GM23338 (cell line): ENCODE data around the gene MCU. TPM values are rescaled to one million over a fixed set of nuclear protein-coding genes. Genes with fewer than 3 reads are reported as not detected.

ENCODE experiments used
- ATAC-seq: fragments of 200-7000 bp; cut with Tn5 transposase; 3 replicates; pipeline ENCODE4 v1.9.1; 2020
- DNase-seq: peaks from one replicate; pipeline ENCODE4 v3.0.0-alpha.2; 2015; ENCODE audit warnings: low spot score
- H2AFZ ChIP-seq: fragments of 200-600 bp; sonication (generic); 2 replicates; pipeline ENCODE4 v1.8.0; 2016; ENCODE audit warnings: antibody characterized with exemption, mild to moderate bottlenecking, moderate library complexity
- H3F3A ChIP-seq: fragments of 200-600 bp; sonication (generic); replicated peaks from 2 replicates; pipeline ENCODE4 v1.8.0; 2017; ENCODE audit warnings: antibody characterized with exemption, mixed run types, low read depth
- H3K27ac ChIP-seq: fragments of 200-600 bp; sonication (generic); 2 replicates; pipeline ENCODE4 v1.6.1; 2016; ENCODE audit warnings: low read depth
- H3K27me3 ChIP-seq: fragments of 200-600 bp; sonication (generic); 2 replicates; pipeline ENCODE4 v1.8.0; 2016; ENCODE audit warnings: mild to moderate bottlenecking, mixed run types, moderate library complexity; ENCODE audit not compliant: insufficient read depth
- H3K36me3 ChIP-seq: fragments of 200-600 bp; sonication (generic); 2 replicates; pipeline ENCODE4 v1.8.0; 2016; ENCODE audit warnings: mild to moderate bottlenecking; ENCODE audit not compliant: insufficient read depth
- H3K4me1 ChIP-seq: fragments of 200-600 bp; sonication (generic); 2 replicates; pipeline ENCODE4 v1.8.0; 2016; ENCODE audit warnings: mild to moderate bottlenecking, moderate library complexity; ENCODE audit not compliant: insufficient read depth
- H3K4me2 ChIP-seq: fragments of 200-600 bp; sonication (generic); 2 replicates; pipeline ENCODE4 v1.7.1; 2017; ENCODE audit warnings: mixed run types
- H3K4me3 ChIP-seq: fragments of 200-600 bp; sonication (generic); 2 replicates; pipeline ENCODE4 v1.6.1; 2016; ENCODE audit warnings: mixed run types
- H3K79me2 ChIP-seq: fragments of 200-600 bp; sonication (generic); replicated peaks from 2 replicates; pipeline ENCODE4 v1.8.0; 2017; ENCODE audit warnings: mild to moderate bottlenecking; ENCODE audit not compliant: insufficient read depth
- H3K9me2 ChIP-seq: fragments of 200-600 bp; sonication (generic); 2 replicates; pipeline ENCODE4 v1.8.0; 2017; ENCODE audit not compliant: insufficient read depth
- H4K20me1 ChIP-seq: fragments of 200-600 bp; sonication (generic); replicated peaks from 2 replicates; pipeline ENCODE4 v1.8.0; 2017; ENCODE audit warnings: mild to moderate bottlenecking; ENCODE audit not compliant: insufficient read depth
- H3K27ac Mint-ChIP-seq: 2 replicates; pipeline ENCODE4 v1.8.0; 2020; ENCODE audit warnings: inconsistent platforms, mild to moderate bottlenecking, moderate library complexity, mixed read lengths
- H3K27me3 Mint-ChIP-seq: 3 replicates; pipeline ENCODE4 v1.8.0; 2022; ENCODE audit warnings: low read depth, mild to moderate bottlenecking, moderate library complexity, mixed read lengths, inconsistent platforms; ENCODE audit not compliant: insufficient read depth, poor library complexity
- H3K36me3 Mint-ChIP-seq: 3 replicates; pipeline ENCODE4 v1.8.0; 2021; ENCODE audit warnings: low read depth, mild to moderate bottlenecking, inconsistent platforms, moderate library complexity, mixed read lengths
- H3K4me1 Mint-ChIP-seq: 3 replicates; pipeline ENCODE4 v1.8.0; 2020; ENCODE audit warnings: mild to moderate bottlenecking, inconsistent platforms, mixed read lengths
- H3K4me3 Mint-ChIP-seq: 3 replicates; pipeline ENCODE4 v1.8.0; 2021; ENCODE audit warnings: moderate library complexity, mild to moderate bottlenecking, inconsistent platforms, mixed read lengths
- H3K9me3 Mint-ChIP-seq: 3 replicates; pipeline ENCODE4 v1.8.0; 2020; ENCODE audit warnings: moderate library complexity, mild to moderate bottlenecking, inconsistent platforms, mixed read lengths
- CREB1 ChIP-seq: fragments of 250-450 bp; sonication (Bioruptor Pico); IDR thresholded peaks from 2 replicates; pipeline ENCODE4 v1.5.0; 2020; ENCODE audit warnings: low read depth, mild to moderate bottlenecking, moderate library complexity
- EZH2 ChIP-seq: fragments of 200-600 bp; sonication (generic); IDR thresholded peaks from one replicate; pipeline ENCODE4 v1.8.0; 2017; ENCODE audit warnings: antibody characterized with exemption, mild to moderate bottlenecking, low read depth; ENCODE audit not compliant: unreplicated experiment
- JUNB ChIP-seq: IDR thresholded peaks from one replicate; pipeline ENCODE4 v1.6.1; 2016; ENCODE audit warnings: antibody characterized with exemption; ENCODE audit not compliant: unreplicated experiment
- NANOG ChIP-seq: IDR thresholded peaks from 2 replicates; pipeline ENCODE4 v1.6.1; 2016; ENCODE audit warnings: antibody characterized with exemption, borderline replicate concordance
- POLR2AphosphoS5 ChIP-seq: IDR thresholded peaks from 2 replicates; pipeline ENCODE4 v1.6.1; 2016; ENCODE audit warnings: antibody characterized with exemption, low read depth
- STAT1 ChIP-seq: IDR thresholded peaks from one replicate; pipeline ENCODE4 v1.6.1; 2016; ENCODE audit warnings: antibody characterized with exemption; ENCODE audit not compliant: unreplicated experiment
- ZNF114 ChIP-seq: fragments of 250-450 bp; sonication (Bioruptor Pico); IDR thresholded peaks from 2 replicates; pipeline ENCODE4 v1.5.0; 2020; ENCODE audit warnings: mild to moderate bottlenecking, moderate library complexity
- polyA plus RNA-seq: library from polyadenylated mRNA; unstranded; fragments of >200 nt; fragmentation: Nextera tagmentation; extraction: Ambion mirVana; gene quantifications from 2 replicates; pipeline ENCODE4 v1.2.1, GENCODE V29; 2016
- total RNA-seq: library from RNA; depleted of rRNA; stranded (reverse); fragments of >200 nt; shearing (Covaris generic); gene quantifications from 2 replicates; pipeline ENCODE4 v1.2.3, GENCODE V29; 2014
- TF ChIP-seq, protein P1 (sequence below): fragments of 250-450 bp; sonication (Bioruptor Pico); IDR thresholded peaks from 2 replicates; pipeline ENCODE4 v1.5.0; 2020; ENCODE audit warnings: mild to moderate bottlenecking, moderate library complexity

Gene MCU
- total and polyA plus RNA-seq, 2 experiments from 2014 or later = 41.8 to 68.2 TPM

GRCh38 chr10:72801263-72801868 is 109.4 kb downstream of the MCU start (continued):
- TF ChIP-seq, protein P1, sequence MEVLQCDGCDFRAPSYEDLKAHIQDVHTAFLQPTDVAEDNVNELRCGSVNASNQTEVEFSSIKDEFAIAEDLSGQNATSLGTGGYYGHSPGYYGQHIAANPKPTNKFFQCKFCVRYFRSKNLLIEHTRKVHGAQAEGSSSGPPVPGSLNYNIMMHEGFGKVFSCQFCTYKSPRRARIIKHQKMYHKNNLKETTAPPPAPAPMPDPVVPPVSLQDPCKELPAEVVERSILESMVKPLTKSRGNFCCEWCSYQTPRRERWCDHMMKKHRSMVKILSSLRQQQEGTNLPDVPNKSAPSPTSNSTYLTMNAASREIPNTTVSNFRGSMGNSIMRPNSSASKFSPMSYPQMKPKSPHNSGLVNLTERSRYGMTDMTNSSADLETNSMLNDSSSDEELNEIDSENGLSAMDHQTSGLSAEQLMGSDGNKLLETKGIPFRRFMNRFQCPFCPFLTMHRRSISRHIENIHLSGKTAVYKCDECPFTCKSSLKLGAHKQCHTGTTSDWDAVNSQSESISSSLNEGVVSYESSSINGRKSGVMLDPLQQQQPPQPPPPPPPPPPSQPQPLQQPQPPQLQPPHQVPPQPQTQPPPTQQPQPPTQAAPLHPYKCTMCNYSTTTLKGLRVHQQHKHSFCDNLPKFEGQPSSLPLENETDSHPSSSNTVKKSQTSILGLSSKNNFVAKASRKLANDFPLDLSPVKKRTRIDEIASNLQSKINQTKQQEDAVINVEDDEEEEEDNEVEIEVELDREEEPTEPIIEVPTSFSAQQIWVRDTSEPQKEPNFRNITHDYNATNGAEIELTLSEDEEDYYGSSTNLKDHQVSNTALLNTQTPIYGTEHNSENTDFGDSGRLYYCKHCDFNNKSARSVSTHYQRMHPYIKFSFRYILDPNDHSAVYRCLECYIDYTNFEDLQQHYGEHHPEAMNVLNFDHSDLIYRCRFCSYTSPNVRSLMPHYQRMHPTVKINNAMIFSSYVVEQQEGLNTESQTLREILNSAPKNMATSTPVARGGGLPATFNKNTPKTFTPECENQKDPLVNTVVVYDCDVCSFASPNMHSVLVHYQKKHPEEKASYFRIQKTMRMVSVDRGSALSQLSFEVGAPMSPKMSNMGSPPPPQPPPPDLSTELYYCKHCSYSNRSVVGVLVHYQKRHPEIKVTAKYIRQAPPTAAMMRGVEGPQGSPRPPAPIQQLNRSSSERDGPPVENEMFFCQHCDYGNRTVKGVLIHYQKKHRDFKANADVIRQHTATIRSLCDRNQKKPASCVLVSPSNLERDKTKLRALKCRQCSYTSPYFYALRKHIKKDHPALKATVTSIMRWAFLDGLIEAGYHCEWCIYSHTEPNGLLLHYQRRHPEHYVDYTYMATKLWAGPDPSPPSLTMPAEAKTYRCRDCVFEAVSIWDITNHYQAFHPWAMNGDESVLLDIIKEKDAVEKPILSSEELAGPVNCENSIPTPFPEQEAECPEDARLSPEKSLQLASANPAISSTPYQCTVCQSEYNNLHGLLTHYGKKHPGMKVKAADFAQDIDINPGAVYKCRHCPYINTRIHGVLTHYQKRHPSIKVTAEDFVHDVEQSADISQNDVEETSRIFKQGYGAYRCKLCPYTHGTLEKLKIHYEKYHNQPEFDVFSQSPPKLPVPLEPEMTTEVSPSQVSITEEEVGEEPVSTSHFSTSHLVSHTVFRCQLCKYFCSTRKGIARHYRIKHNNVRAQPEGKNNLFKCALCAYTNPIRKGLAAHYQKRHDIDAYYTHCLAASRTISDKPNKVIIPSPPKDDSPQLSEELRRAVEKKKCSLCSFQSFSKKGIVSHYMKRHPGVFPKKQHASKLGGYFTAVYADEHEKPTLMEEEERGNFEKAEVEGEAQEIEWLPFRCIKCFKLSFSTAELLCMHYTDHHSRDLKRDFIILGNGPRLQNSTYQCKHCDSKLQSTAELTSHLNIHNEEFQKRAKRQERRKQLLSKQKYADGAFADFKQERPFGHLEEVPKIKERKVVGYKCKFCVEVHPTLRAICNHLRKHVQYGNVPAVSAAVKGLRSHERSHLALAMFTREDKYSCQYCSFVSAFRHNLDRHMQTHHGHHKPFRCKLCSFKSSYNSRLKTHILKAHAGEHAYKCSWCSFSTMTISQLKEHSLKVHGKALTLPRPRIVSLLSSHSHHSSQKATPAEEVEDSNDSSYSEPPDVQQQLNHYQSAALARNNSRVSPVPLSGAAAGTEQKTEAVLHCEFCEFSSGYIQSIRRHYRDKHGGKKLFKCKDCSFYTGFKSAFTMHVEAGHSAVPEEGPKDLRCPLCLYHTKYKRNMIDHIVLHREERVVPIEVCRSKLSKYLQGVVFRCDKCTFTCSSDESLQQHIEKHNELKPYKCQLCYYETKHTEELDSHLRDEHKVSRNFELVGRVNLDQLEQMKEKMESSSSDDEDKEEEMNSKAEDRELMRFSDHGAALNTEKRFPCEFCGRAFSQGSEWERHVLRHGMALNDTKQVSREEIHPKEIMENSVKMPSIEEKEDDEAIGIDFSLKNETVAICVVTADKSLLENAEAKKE (CRISPR knock-in tag) = no peak
- TF ChIP-seq EZH2 (no peak), JUNB (no peak)

DNA sequence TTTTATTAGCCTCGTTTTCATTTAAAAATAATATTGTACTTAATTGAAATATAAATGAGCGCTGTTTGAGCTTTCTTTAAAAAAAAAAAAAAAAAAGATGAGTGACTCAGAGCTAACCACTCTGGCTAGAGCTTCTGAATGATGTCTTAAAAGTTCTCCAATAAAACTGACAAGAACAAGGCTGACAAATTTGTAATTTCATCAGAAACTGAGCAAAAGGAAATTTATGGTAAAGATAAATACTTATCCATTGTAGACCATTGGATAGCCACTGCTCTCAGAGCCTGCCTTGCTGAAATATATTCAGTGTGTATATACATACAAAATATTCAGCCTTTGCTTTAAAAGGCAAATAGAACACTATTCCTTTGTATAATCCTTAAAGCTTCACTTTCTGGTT is 110.4 kb downstream of the MCU start:
- Mint-ChIP-seq H3K9me3 (no peaks in the 10 kb centered on the region), H3K4me3 (no peak overlapping the region), H3K27ac (0 out of 2 replicates have a peak overlapping the region, but pooled peaks have one; percentile 35), H3K36me3 (no peaks in the 10 kb centered on the region), H3K4me1 (peaks cover 15% of the 10 kb centered on the region), H3K27me3 (peaks cover 2% of the 10 kb centered on the region)
- Histone ChIP-seq H3K4me3 (no peak overlapping the region), H3K36me3 (no peaks in the 10 kb centered on the region), H2AFZ (no peak overlapping the region), H3F3A (no peaks in the 10 kb centered on the region), H3K79me2 (peaks cover 26% of the 10 kb centered on the region), H3K9me2 (no peaks in the 10 kb centered on the region), H4K20me1 (0 out of 2 replicates have a peak, but pooled peaks cover 6% of the 10 kb centered on the region), H3K4me2 (no peak overlapping the region), H3K4me1 (peaks cover 13% of the 10 kb centered on the region; the same call in 1 of the 2 replicates), H3K27me3 (no peaks in the 10 kb centered on the region), H3K27ac (no peak overlapping the region)
- DNase-seq (no peak), ATAC-seq (no peak)
- TF ChIP-seq, protein P1 (CRISPR knock-in tag) = no peak
- no peak for TF ChIP-seq CREB1 (CRISPR knock-in tag)
- TF ChIP-seq STAT1 = no peak
- TF ChIP-seq ZNF114 = no peak
- TF ChIP-seq POLR2AphosphoS5 = no peak
- TF ChIP-seq NANOG = no peak
- TF ChIP-seq EZH2 = no peak
- no peak for TF ChIP-seq JUNB
